ENCODE measurements around the gene PILRA. TPM values are rescaled to one million over a fixed set of nuclear protein-coding genes. Genes with fewer than 3 reads are reported as not detected.
"Not testable (repeated sequence)": the region's sequence is repeated elsewhere in the genome, so short reads cannot be mapped to it uniquely, and the experiment has no call there.

PILRA gene
- total and polyA plus RNA-seq, 8 donors = 0.88 to 7.6 (median 3.7) TPM

GRCh38 chr7:100441641-100442535, 68.6 kb downstream of the PILRA start:
- WGBS, 2 donors = 86 to 87% methylated on average over 11 of the region's 11 CpGs
- H3K9me3 ChIP-seq = no peaks in the 10 kb centered on the region
- no peaks in the 10 kb centered on the region for H3K4me1 ChIP-seq
- no peak for ATAC-seq
- intact Hi-C loops (cut with DNase I) = no loop called here
- DNase-seq = peak in 2 of 6 donors; percentile 21 to 25
- no peaks in the 10 kb centered on the region for H3K36me3 ChIP-seq
- FAIRE-seq = no peak
- no peak for TF ChIP-seq CTCF (IDR thresholded peaks at IDR 0.05)
- no peak overlapping the region for H3K27ac ChIP-seq
- H3K27me3 ChIP-seq = no peaks in the 10 kb centered on the region
- no peak overlapping the region for H3K4me3 ChIP-seq

DNA sequence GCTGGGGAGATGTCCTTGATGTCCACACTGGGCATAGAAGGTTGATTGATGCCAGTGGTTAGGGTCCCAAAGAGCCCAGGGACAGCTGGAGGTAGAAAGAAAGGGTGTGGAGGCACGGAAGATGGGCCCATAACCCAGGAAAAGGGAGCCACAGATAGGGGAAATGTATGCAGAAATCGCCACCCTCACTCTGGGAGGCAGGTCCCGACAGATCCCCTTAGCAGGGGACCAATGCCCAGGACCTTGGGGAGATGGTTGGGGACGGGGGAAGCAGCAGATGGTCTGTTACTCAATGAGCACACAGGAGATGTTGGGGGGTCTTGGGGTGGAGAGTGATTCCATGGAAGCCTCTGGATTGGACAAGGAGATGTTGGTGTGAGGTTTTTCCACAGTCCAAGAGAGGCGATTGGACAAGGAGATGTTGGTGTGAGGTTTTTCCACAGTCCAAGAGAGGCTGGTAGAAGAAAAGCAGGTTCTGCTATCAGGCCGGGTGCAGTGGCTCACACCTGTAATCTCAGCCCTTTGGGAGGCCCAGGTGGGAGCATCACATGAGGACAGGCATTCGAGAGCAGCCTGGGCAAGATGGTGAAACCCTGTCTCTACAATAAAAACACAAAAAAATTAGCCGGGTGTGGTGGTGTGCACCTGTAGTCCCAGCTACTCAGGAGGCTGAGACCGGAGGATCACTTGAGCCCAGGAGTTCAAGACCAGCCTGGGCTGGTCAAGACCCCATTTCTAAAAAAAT, 70.0 kb downstream of the PILRA start:
- intact Hi-C loops (cut with DNase I) = no loop called here
- DNase-seq = peak in 3 of 6 donors; percentile 9 to 20 (median 15)
- no peaks in the 10 kb centered on the region for H3K27me3 ChIP-seq
- no peak for TF ChIP-seq CTCF (IDR thresholded peaks at IDR 0.05)
- no peaks in the 10 kb centered on the region for H3K4me1 ChIP-seq
- ATAC-seq = no peak
- no peak for FAIRE-seq
- H3K4me3 ChIP-seq = no peak overlapping the region
- H3K27ac ChIP-seq = no peak overlapping the region
- no peaks in the 10 kb centered on the region for H3K36me3 ChIP-seq
- WGBS, 2 donors = 88% methylated on average over 9 of the region's 9 CpGs
- H3K9me3 ChIP-seq = no peaks in the 10 kb centered on the region

DNA sequence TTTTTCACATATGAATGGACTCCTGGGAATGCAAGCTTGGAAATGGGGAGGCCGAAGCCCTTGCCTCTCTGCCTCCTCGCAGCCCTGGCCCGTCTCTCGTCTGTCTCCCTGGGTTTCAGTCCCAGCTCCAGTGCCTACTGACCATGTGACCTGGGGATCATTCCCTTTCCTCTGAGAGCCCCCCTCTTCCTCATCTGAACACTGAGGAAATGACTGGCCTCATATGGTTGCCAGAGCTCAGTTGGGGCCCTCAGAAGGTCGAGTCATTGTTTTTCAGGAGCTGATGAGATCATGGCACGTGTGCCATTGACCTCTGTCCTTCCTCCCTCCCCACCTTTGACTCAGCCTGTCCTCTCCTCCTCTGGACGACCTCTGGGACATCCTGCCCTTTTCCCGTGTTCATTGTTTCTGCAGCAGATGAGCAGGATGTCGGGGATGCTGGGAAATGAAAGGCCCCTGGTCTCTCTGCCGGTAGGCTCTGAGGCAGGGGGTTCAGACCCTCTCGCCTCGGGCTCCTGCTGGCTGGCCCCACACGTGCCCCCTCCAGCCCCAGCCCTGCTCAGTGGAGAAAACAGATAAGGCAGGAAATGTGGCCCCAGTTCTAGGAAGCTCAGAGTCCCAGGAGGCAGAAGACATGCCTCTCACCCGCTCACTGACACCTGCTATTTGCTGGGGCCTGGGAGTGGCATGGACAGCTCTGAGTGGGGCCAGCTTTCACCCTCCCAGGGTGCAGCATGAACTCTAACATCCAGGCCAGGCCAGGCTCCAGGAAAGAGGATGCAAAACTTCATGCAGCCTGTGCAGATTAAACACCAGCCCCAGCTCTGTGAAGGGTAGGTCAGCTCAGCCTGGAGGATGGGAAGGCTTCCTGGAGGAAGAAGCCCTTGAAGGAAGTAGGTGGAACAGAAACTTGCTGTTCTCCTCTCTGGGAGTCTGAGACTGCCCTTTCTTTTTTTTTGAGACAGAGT, 71.3 kb downstream of the PILRA start:
- 40 to 46% methylated on average over 14 of the region's 14 CpGs for WGBS, 2 donors
- no peak overlapping the region for H3K4me3 ChIP-seq
- peak in 3 of 6 donors; percentile 7 to 47 (median 30) for DNase-seq
- no peaks in the 10 kb centered on the region for H3K4me1 ChIP-seq
- no peak for FAIRE-seq
- ATAC-seq = peak in 3 of 4 donors; percentile 38 to 57 (median 44)
- no peaks in the 10 kb centered on the region for H3K27me3 ChIP-seq
- no peak for TF ChIP-seq CTCF (IDR thresholded peaks at IDR 0.05)
- H3K36me3 ChIP-seq = no peaks in the 10 kb centered on the region
- peak overlapping the region in 2 of 4 donors; percentile 9 to 19 for H3K27ac ChIP-seq
- intact Hi-C loops (cut with DNase I) = no loop called here
- H3K9me3 ChIP-seq = no peaks in the 10 kb centered on the region

DNA sequence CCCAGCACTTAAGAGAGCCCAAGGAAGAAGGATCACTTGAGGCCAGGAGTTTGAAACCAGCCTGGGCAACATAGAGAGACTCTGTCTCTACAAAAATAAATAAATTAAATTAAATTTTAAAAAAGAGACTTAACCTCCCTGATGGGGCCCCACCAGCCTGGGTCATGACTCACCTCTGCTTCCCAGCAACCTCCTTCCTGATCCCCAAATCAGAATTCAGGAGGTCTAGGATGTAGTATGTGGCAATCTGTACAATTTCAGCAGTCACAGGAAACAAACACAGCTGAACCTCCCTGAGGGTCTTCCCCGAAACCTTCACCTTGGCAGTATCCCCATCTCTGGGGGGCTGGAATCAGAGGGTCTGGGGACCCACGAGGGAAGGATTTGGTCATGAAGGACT, 72.8 kb downstream of the PILRA start:
- H3K27me3 ChIP-seq = no peaks in the 10 kb centered on the region
- intact Hi-C loops (cut with DNase I) = no loop called here
- H3K9me3 ChIP-seq = no peaks in the 10 kb centered on the region
- no peak for TF ChIP-seq CTCF (IDR thresholded peaks at IDR 0.05)
- DNase-seq = no peak
- WGBS, 2 donors = 60 to 68% methylated on average over 2 of the region's 2 CpGs
- no peaks in the 10 kb centered on the region for H3K36me3 ChIP-seq
- H3K27ac ChIP-seq = no peak overlapping the region
- no peak for FAIRE-seq
- no peaks in the 10 kb centered on the region for H3K4me1 ChIP-seq
- no peak overlapping the region for H3K4me3 ChIP-seq
- ATAC-seq = no peak

DNA sequence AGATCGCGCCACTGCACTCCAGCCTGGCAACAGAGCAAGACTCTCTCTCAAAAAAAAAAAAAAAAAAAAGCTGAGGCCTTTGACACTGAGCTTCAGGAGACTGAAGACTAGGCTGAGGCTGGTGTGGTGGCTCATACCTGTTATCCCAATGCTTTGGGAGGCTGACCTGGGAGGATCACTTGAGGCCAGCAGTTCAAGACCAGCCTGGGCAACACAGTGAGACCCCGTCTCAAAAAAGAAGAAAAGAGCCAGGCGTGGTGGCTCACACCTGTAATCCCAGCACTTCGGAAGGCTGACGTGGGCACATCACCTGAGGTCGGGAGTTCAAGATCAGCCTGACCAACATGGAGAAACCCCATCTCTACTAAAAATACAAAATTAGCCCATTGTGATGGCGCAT, 74.1 kb downstream of the PILRA start:
- not testable (repeated sequence) for ATAC-seq
- 95 to 100% methylated on average over 8 of the region's 8 CpGs for WGBS, 2 donors

More for the DNA sequence above, 74.1 kb downstream of the PILRA start:
- peak in 2 of 6 donors; percentile 3 to 8 for DNase-seq
- intact Hi-C loops (cut with DNase I); H3K9me3 ChIP-seq; FAIRE-seq; H3K36me3 ChIP-seq; H3K27ac ChIP-seq; H3K27me3 ChIP-seq; H3K4me3 ChIP-seq; H3K4me1 ChIP-seq: not testable (repeated sequence)

Measured in pancreas (tissue), 10 donors.